Body of pancreas (tissue), 4 donors: ENCODE results near the gene IFT88. TPM values are rescaled to one million over a fixed set of nuclear protein-coding genes. Genes with fewer than 3 reads are reported as not detected.

Experiments used
- ATAC-seq: fragments of 150-250 bp; one replicate; pipeline ENCODE4 v1.9.1; 2016
- DNase-seq, 4 donors: peaks; one replicate each; pipeline ENCODE4 v3.0.0-alpha.2; 2019
- H3K27ac ChIP-seq, 4 donors: fragments of 200-600 bp; sonication (generic); 1 replicate in 3 of 4; 2 replicates in 1 of 4; pipeline versions ENCODE4 v1.5.1 to v1.6.1; 2016 to 2019; ENCODE audit warnings: mild to moderate bottlenecking in 1 of 4, mixed read lengths in 1 of 4, moderate library complexity in 1 of 4
- H3K27me3 ChIP-seq, 2 donors: fragments of 200-600 bp; sonication (generic); one replicate each; pipeline ENCODE4 v1.6.0; 2016; ENCODE audit warnings: mild to moderate bottlenecking in 1 of 2
- H3K36me3 ChIP-seq, 2 donors: fragments of 200-600 bp; sonication (generic); replicated peaks in 1 of 2; 2 replicates each; pipeline ENCODE4 v1.5.1; 2016; ENCODE audit warnings: low read depth in 2 of 2; ENCODE audit not compliant: insufficient read depth in 1 of 2
- H3K4me1 ChIP-seq: fragments of 200-600 bp; sonication (generic); one replicate; pipeline ENCODE4 v1.6.0; 2016
- H3K4me3 ChIP-seq, 2 donors: fragments of 200-600 bp; sonication (generic); 1 replicate in 1 of 2; 2 replicates in 1 of 2; pipeline ENCODE4 v1.5.1; 2016 to 2019
- H3K9me3 ChIP-seq, 3 donors: fragments of 200-600 bp; sonication (generic); 1 replicate in 2 of 3; 2 replicates in 1 of 3; pipeline ENCODE4 v1.5.1; 2016
- CTCF ChIP-seq, 7 experiments: fragments of 450-650 bp in 4 of 7; fragments of 200-600 bp in 3 of 7; sonication (generic) in 3 of 7; IDR thresholded peaks; one replicate each; pipeline ENCODE4 v1.5.1; 2016 to 2019; ENCODE audit warnings: antibody characterized with exemption in 7 of 7
- POLR2A ChIP-seq, 3 donors: fragments of 450-650 bp; IDR thresholded peaks; one replicate each; pipeline ENCODE4 v1.6.1; 2016; ENCODE audit warnings: antibody characterized with exemption in 3 of 3, mild to moderate bottlenecking in 2 of 3
- WGBS, 2 donors: methylation state at CpG; one replicate each; pipeline ENCODE4 v1.1.5; 2017; 5-methylcytosine and 5-hydroxymethylcytosine counted together
- intact Hi-C: fragments of 100-400 bp; cut with DNase I; formaldehyde crosslinking; loops from one replicate; pipeline ENCODE4 v1.15.1; 2023
- total RNA-seq, 2 donors: library from RNA; depleted of rRNA; stranded (reverse); fragments of >200 nt; gene quantifications; one replicate each; pipeline ENCODE4 v1.1.0, GENCODE V29; 2016

Gene IFT88
- total RNA-seq, 2 donors from 2014 or later = 9.6 to 16.5 TPM

- H3K36me3 ChIP-seq = no peaks in the 10 kb centered on the region
- peak overlapping the region; percentile 53 to 81 (median 78) for H3K27ac ChIP-seq
- DNase-seq = peak; percentile 34 to 62 (median 44)
- peak overlapping the region; percentile 50 to 93 for H3K4me3 ChIP-seq
- WGBS, 2 donors = 0 to 1% methylated on average over 14 to 36 of the region's 37 CpGs
- no peaks in the 10 kb centered on the region for H3K27me3 ChIP-seq
- H3K4me1 ChIP-seq = peaks cover 18% of the 10 kb centered on the region
- no peaks in the 10 kb centered on the region for H3K9me3 ChIP-seq
- TF ChIP-seq POLR2A (IDR thresholded peaks at IDR 0.05) (peak in 1 of 3 donors; percentile 34), CTCF (IDR thresholded peaks at IDR 0.05) (no peak)
- intact Hi-C loops = no loop called here
- peak; percentile 43 for ATAC-seq
Observed at GRCh38 chr13:20525144-20525600, 41.8 kb upstream of the IFT88 start.

GRCh38 chr13:20525601-20526544 lies 41.1 kb upstream of the IFT88 start, which contains the start of gene CRYL1:
Gene CRYL1, minus strand, starts transcription at chr13:20525857. Its CDS starts 63 bp downstream, at chr13:20525794.
- Histone ChIP-seq H3K27ac (peak within 1 kb of the TSS; percentile 53 to 81 (median 78)), H3K27me3 (no peaks in the 10 kb centered on the region), H3K4me1 (peaks cover 18% of the 10 kb centered on the region), H3K9me3 (no peaks in the 10 kb centered on the region), H3K36me3 (no peaks in the 10 kb centered on the region), H3K4me3 (peak within 1 kb of the TSS; percentile 50 to 93)
- intact Hi-C loops = no loop called here
- peak; percentile 71 to 84 (median 74) for DNase-seq
- WGBS, 2 donors = 1% methylated on average over 19 to 80 of the region's 89 CpGs
- ATAC-seq = peak; percentile 93
- TF ChIP-seq CTCF (IDR thresholded peaks at IDR 0.05) (no peak), POLR2A (IDR thresholded peaks at IDR 0.05) (peak; percentile 60 to 65 (median 61))

GRCh38 chr13:20526664-20527063 lies 40.3 kb upstream of the IFT88 start:
- DNase-seq (no peak), ATAC-seq (no peak)
- H3K27ac ChIP-seq = peak overlapping the region in 2 of 4 donors; percentile 78 to 81
- H3K36me3 ChIP-seq = no peaks in the 10 kb centered on the region
- H3K27me3 ChIP-seq = no peaks in the 10 kb centered on the region
- H3K4me1 ChIP-seq = peaks cover 18% of the 10 kb centered on the region
- intact Hi-C loops = no loop called here
- WGBS, 2 donors = 25 to 38% methylated on average over 6 of the region's 6 CpGs
- no peaks in the 10 kb centered on the region for H3K9me3 ChIP-seq
- H3K4me3 ChIP-seq = peak overlapping the region in 1 of 2 donors; percentile 50
- TF ChIP-seq CTCF (IDR thresholded peaks at IDR 0.05) (no peak), POLR2A (IDR thresholded peaks at IDR 0.05) (no peak)

GRCh38 chr13:20528452-20528851 lies 38.5 kb upstream of the IFT88 start:
- ATAC-seq (no peak), DNase-seq (peak in 1 of 4 donors; percentile 22)
- no peaks in the 10 kb centered on the region for H3K36me3 ChIP-seq
- H3K9me3 ChIP-seq = no peaks in the 10 kb centered on the region
- H3K27ac ChIP-seq = no peak overlapping the region
- WGBS, 2 donors = 75 to 83% methylated on average over 2 of the region's 2 CpGs
- H3K4me3 ChIP-seq = no peak overlapping the region
- intact Hi-C loops = no loop called here
- TF ChIP-seq CTCF (IDR thresholded peaks at IDR 0.05) = no peak
- no peak for TF ChIP-seq POLR2A (IDR thresholded peaks at IDR 0.05)
- H3K4me1 ChIP-seq = peaks cover 18% of the 10 kb centered on the region
- no peaks in the 10 kb centered on the region for H3K27me3 ChIP-seq
